PC-3 (cell line): ENCODE measurements around the gene CLUH.
"Not testable (repeated sequence)": the region's sequence is repeated elsewhere in the genome, so short reads cannot be mapped to it uniquely, and the experiment has no call there.

Experiments used
- CTCF ChIP-seq: fragments of 300-600 bp; sonication (generic); conservative IDR thresholded peaks from 2 replicates; pipeline ENCODE4 v1.5.1; 2017; ENCODE audit warnings: antibody characterized with exemption, low read depth, mild to moderate bottlenecking, low read length
- EZH2 ChIP-seq: fragments of 300-600 bp; sonication (generic); IDR thresholded peaks from one replicate; pipeline ENCODE4 v1.6.1; 2017; ENCODE audit warnings: antibody characterized with exemption, mild to moderate bottlenecking, low read length; ENCODE audit not compliant: unreplicated experiment
- EZH2phosphoT487 ChIP-seq: fragments of 300-600 bp; sonication (generic); IDR thresholded peaks from 2 replicates; pipeline ENCODE4 v1.6.1; 2018; ENCODE audit warnings: mild to moderate bottlenecking, antibody characterized with exemption, low read length, borderline replicate concordance

DNA sequence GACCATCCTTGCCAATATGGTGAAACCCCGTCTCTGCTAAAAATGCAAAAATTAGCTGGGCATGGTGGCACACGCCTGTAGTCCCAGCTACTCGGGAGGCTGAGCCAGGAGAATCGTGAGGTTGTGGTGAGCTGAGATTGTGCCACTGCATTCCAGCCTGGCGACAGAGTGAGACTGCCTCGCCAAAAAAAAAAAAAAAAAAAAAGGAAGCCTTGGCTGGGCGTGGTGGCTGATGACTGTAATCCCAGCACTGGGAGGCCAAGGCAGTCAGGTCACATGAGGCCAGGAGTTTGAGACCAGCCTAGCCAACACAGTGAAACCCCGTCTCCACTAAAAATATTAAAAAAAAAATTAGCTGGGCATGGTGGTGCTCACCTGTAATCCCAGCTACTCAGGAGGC, 52.2 kb downstream of the CLUH start:
- not testable (repeated sequence) for TF ChIP-seq CTCF, EZH2phosphoT487, EZH2
